DMS153 (cell line): ENCODE measurements around the gene PRPF40A.

ENCODE experiments used
- DNase-seq: peaks from one replicate; lab custom pipeline; 2025; lab: John Stamatoyannopoulos, UW

PRPF40A gene

GRCh38 chr2:152618193-152618564, 99.1 kb downstream of the PRPF40A start:
- DNase-seq, result no peak

GRCh38 chr2:152617456-152618192, 99.6 kb downstream of the PRPF40A start:
- peak; percentile 12 for DNase-seq

GRCh38 chr2:152615177-152615576, 102.1 kb downstream of the PRPF40A start:
- DNase-seq, result no peak

DNA sequence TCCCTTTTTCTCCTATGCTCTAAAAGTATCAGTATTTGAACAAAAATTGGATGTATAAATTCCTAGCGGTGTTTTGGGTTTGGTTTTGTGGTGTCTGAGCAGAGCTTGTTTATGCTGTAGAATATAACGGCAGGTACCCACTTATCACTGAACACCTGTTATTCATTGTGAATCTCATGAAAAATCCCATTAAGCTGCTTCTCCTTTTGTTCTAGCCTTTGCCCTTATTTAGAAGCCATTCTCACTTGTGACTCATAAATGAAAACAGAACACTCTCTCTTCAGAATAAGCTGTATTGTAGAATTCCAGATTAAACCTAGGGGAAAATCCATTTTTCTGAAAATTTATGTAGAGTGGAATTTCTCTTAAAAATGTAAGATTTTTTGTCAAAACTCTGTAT, 104.0 kb downstream of the PRPF40A start:
- no peak for DNase-seq

- no peak for DNase-seq
Observed at GRCh38 chr2:152611458-152612231, 105.6 kb downstream of the PRPF40A start.

DNA sequence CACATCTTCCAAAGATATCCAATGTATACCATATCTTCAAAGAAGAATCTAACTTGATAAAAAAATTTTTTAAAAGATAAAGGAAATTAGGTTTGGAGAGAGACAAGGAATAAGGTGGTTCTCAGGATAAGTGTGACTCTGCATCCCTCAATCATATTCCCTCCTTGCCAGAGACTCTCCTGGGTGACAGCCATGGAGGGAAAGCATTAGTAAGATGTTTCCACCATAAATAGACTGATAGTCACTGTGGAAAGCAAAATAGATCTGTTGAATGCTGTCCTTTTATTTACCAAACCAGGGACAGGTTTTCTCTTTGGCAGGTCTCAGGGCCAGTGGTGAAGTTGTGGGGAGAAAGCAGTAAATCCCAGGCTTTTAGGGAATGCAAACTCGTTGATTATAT, 107.6 kb downstream of the PRPF40A start:
- DNase-seq, result no peak

DNA sequence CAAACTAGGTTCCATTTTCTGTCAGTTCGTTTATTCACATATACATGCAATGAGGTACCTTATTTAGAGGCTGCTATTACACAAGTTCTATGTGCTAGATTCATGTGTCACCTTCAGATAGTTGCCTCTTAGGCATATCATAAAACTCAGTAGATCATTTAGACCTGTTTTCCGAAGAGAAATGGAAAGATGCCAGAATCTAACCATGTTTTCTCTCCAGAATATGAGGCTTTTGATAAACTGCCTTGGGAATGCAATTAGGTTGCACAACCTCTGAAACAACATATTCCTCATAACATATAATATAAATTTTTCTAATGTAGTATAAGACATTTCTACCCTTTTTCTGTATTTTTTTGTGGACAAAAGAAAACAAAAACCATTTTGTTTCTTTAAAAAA, 108.1 kb downstream of the PRPF40A start:
- DNase-seq, result no peak

- DNase-seq, result no peak
Observed at GRCh38 chr2:152607793-152608300, 109.4 kb downstream of the PRPF40A start.

DNA sequence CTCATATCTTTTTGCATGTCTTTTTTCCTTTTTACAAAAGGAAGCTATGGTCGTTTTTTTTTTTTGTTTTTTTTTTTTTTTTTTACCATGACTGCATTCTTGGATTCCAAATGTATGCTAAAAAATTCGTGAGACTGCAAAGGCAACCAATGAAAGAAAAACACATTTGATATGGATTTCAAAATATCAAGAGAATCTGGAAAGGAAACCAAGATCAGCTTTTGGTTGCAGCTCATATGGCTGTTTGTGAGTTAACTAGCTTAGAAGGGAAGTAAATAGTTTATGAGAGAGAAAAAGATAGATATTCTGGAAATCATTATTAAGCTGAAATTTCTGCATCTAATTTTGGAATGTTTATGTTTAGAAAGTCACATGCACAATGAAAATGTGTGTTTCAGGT, 110.3 kb downstream of the PRPF40A start:
- no peak for DNase-seq

DNA sequence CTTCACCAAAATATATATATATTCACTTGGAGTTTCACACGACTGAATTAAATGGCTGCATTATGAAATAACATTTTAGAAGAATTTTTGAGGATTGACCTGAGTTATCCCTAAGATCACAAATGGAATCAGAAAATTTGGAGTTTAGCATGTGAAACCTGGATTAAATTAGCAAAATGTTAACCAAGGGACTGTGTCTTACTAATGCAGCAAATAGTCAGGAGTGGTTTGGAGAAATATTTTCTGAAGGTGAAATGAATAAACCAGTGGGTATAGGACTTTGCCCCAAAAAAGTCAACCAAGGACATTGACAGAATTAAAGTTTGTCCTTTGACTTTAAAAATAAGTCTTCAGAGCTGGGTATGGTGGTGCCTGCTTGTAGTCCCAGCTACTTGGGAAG, 111.2 kb downstream of the PRPF40A start:
- DNase-seq, result no peak

- DNase-seq, result no peak
Observed at GRCh38 chr2:152603166-152603565, 114.1 kb downstream of the PRPF40A start.

DNA sequence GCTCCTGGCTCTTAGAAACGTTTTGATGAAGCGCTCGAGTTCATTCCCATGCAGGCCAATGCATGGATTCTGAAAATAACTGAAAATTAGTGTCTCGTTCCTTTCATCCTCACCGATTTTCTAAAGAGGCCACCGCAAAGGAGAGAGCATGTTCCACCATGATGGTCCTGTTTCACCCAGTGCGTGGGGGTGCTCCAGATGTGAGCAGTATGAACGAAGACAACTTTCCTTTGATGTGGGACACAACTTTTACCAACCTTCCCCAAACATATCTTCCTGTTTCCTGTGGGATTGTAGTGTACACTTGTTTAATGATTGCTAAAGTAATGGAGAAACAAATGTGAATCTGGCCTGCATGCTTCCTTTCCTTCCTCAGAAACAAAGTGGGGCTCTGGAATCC, 114.5 kb downstream of the PRPF40A start:
- DNase-seq, result no peak
